ENCODE data around the gene CCDC47. TPM values are rescaled to one million over a fixed set of nuclear protein-coding genes. Genes with fewer than 3 reads are reported as not detected.

Gene CCDC47
- total RNA-seq, 2 donors from 2014 or later: 57.3 to 65.7 TPM

DNA sequence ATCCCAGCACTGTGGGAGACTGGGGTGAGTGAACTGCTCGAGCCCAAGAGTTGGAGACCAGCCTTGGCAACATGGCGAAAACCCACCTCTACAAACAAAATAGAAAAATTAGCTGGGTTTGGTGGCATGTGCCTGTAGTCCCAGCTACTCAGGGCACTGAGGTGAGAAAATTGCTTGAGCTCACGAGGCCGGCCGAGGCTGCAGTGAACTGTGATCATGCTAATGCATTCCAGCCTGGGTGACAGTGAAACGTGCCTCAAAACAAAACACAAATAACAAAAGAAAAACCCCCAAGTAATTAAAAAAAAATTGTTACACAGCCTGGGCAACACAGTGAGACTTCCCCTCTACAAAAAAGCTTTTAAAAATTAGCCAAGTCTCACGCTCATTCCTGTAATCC is 5.0 kb downstream of the CCDC47 start:
- peak; percentile 69 for DNase-seq
- H3K27me3 ChIP-seq (ENCODE audit: control insufficient read depth, insufficient read depth, low read length, poor library complexity, severe bottlenecking): no peaks in the 10 kb centered on the region
- no peaks in the 10 kb centered on the region for H3K9me3 ChIP-seq (ENCODE audit: control insufficient read depth, low read length)
- peaks cover 9% of the 10 kb centered on the region for H3K4me1 Mint-ChIP-seq
- H3K4me3 Mint-ChIP-seq: no peak overlapping the region
- H3K4me3 ChIP-seq (ENCODE audit: low read length): no peak overlapping the region
- H3K36me3 ChIP-seq (ENCODE audit: control insufficient read depth, insufficient read depth, low read length): peaks cover 35% of the 10 kb centered on the region
- no peaks in the 10 kb centered on the region for H3K27me3 Mint-ChIP-seq (ENCODE audit: insufficient read depth)
- H3K27ac ChIP-seq (ENCODE audit: low read depth, low read length): no peak overlapping the region
- H3K9me3 Mint-ChIP-seq: no peaks in the 10 kb centered on the region
- no peak overlapping the region for H3K9ac ChIP-seq (ENCODE audit: extremely low read depth, low read length, poor library complexity, severe bottlenecking)
- H3K36me3 Mint-ChIP-seq (ENCODE audit: low read depth): peaks cover 22% of the 10 kb centered on the region
- TF ChIP-seq, protein P1, sequence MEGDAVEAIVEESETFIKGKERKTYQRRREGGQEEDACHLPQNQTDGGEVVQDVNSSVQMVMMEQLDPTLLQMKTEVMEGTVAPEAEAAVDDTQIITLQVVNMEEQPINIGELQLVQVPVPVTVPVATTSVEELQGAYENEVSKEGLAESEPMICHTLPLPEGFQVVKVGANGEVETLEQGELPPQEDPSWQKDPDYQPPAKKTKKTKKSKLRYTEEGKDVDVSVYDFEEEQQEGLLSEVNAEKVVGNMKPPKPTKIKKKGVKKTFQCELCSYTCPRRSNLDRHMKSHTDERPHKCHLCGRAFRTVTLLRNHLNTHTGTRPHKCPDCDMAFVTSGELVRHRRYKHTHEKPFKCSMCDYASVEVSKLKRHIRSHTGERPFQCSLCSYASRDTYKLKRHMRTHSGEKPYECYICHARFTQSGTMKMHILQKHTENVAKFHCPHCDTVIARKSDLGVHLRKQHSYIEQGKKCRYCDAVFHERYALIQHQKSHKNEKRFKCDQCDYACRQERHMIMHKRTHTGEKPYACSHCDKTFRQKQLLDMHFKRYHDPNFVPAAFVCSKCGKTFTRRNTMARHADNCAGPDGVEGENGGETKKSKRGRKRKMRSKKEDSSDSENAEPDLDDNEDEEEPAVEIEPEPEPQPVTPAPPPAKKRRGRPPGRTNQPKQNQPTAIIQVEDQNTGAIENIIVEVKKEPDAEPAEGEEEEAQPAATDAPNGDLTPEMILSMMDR (conservative IDR thresholded peaks at IDR 0.05): no peak
- peak overlapping the region; percentile 76 for H3K27ac Mint-ChIP-seq
- WGBS, 2 experiments (ENCODE audit: insufficient coverage in 1 of 2, insufficient read length in 1 of 2): 87 to 89% methylated on average over 3 to 7 of the region's 7 CpGs
- H3K4me1 ChIP-seq (ENCODE audit: control insufficient read depth, insufficient read depth, low read length): no peaks in the 10 kb centered on the region

DNA sequence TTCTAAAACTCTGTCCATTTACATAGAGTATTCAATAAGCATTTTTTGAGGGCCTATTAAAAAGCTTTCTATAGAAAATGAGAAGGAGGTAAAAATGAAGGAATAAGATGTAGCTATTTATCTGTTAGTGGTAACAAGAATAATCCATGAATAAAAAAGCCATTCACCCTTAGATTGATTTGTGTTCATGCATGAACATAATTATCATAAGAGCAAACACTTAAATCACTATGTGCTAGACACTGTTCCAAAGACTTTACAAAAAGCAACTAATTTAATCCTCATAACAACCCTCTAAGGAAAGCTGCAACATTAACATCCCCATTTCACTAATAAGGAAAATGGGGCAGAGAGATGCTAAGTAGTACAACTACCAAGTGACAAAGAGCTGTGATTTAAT is 6.6 kb downstream of the CCDC47 start:
- Mint-ChIP-seq H3K27me3 (ENCODE audit: insufficient read depth) (no peaks in the 10 kb centered on the region), H3K36me3 (ENCODE audit: low read depth) (peaks cover 36% of the 10 kb centered on the region), H3K4me3 (no peak overlapping the region), H3K9me3 (no peaks in the 10 kb centered on the region), H3K27ac (no peak overlapping the region), H3K4me1 (peaks cover 3% of the 10 kb centered on the region)
- H3K9ac ChIP-seq (ENCODE audit: extremely low read depth, low read length, poor library complexity, severe bottlenecking): no peak overlapping the region
- H3K4me3 ChIP-seq (ENCODE audit: low read length): no peak overlapping the region
- H3K4me1 ChIP-seq (ENCODE audit: control insufficient read depth, insufficient read depth, low read length): no peaks in the 10 kb centered on the region
- no peak overlapping the region for H3K27ac ChIP-seq (ENCODE audit: low read depth, low read length)
- no peaks in the 10 kb centered on the region for H3K9me3 ChIP-seq (ENCODE audit: control insufficient read depth, low read length)
- peaks cover 52% of the 10 kb centered on the region for H3K36me3 ChIP-seq (ENCODE audit: control insufficient read depth, insufficient read depth, low read length)
- H3K27me3 ChIP-seq (ENCODE audit: control insufficient read depth, insufficient read depth, low read length, poor library complexity, severe bottlenecking): no peaks in the 10 kb centered on the region
- no peak for DNase-seq
- TF ChIP-seq, protein P1 (conservative IDR thresholded peaks at IDR 0.05): no peak

DNA sequence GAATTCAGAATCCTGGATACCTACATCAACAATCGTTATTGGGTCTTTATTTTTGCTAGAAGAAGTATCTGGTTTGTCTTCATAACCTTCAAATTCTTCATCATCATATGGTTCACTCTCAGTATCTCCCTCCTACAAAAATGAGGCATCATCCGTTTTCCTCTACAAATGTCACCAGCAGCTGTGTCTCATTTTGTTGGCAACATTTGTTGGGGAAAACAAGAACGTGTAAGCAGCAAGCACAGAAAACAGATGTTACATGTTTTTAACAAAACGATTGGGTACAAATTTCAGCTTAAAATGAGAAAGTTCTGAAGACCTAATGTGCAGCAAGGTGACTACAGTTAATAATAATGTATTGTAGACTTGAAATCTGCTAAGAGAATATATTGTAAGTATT is 8.7 kb downstream of the CCDC47 start:
- Mint-ChIP-seq H3K4me3 (no peak overlapping the region), H3K27me3 (ENCODE audit: insufficient read depth) (no peaks in the 10 kb centered on the region), H3K9me3 (no peaks in the 10 kb centered on the region), H3K4me1 (peaks cover 3% of the 10 kb centered on the region), H3K27ac (no peak overlapping the region), H3K36me3 (ENCODE audit: low read depth) (peaks cover 51% of the 10 kb centered on the region)
- H3K9me3 ChIP-seq (ENCODE audit: control insufficient read depth, low read length): no peaks in the 10 kb centered on the region
- no peak overlapping the region for H3K27ac ChIP-seq (ENCODE audit: low read depth, low read length)
- H3K36me3 ChIP-seq (ENCODE audit: control insufficient read depth, insufficient read depth, low read length): peaks cover 66% of the 10 kb centered on the region
- TF ChIP-seq, protein P1 (conservative IDR thresholded peaks at IDR 0.05): no peak
- no peaks in the 10 kb centered on the region for H3K27me3 ChIP-seq (ENCODE audit: control insufficient read depth, insufficient read depth, low read length, poor library complexity, severe bottlenecking)
- DNase-seq: no peak
- H3K4me3 ChIP-seq (ENCODE audit: low read length): no peak overlapping the region
- WGBS, 2 experiments (ENCODE audit: insufficient coverage in 1 of 2, insufficient read length in 1 of 2): 86 to 100% methylated on average over 3 to 4 of the region's 4 CpGs
- H3K4me1 ChIP-seq (ENCODE audit: control insufficient read depth, insufficient read depth, low read length): no peaks in the 10 kb centered on the region
- no peak overlapping the region for H3K9ac ChIP-seq (ENCODE audit: extremely low read depth, low read length, poor library complexity, severe bottlenecking)

Measured in endodermal cell (in vitro differentiated cells).